Brain microvascular endothelial cell (primary cell): ENCODE measurements around the gene LRBA.

ENCODE experiments used
- DNase-seq: peaks from one replicate; pipeline ENCODE4 v3.0.0-alpha.2; 2020
- H3K27ac ChIP-seq: fragments of 250-450 bp; sonication (Bioruptor Pico); 2 replicates; pipeline ENCODE4 v1.5.1; 2020; ENCODE audit warnings: mild to moderate bottlenecking, moderate library complexity
- H3K27me3 ChIP-seq: fragments of 250-450 bp; sonication (Bioruptor Pico); replicated peaks from 2 replicates; pipeline ENCODE4 v1.5.1; 2020; ENCODE audit warnings: mild to moderate bottlenecking
- H3K36me3 ChIP-seq: fragments of 250-450 bp; sonication (Bioruptor Pico); replicated peaks from 2 replicates; pipeline ENCODE4 v1.5.1; 2020; ENCODE audit warnings: mild to moderate bottlenecking
- H3K4me3 ChIP-seq: 2 replicates; pipeline ENCODE4 v1.5.1; 2011; ENCODE audit warnings: low read depth, mild to moderate bottlenecking, control low read depth, low read length, moderate library complexity
- in situ Hi-C: cut with HindIII; loops from 2 replicates; pipeline ENCODE4 v1.10.0; 2017; ENCODE audit warnings: low sequenced_read_pairs, low pct_ligation_motif_present
- TF ChIP-seq, protein P1 (sequence below): IDR thresholded peaks from 2 replicates; pipeline ENCODE4 v1.5.1; 2011; ENCODE audit warnings: low read depth, mild to moderate bottlenecking, moderate library complexity, low read length, control low read depth, inconsistent platforms; ENCODE audit errors: missing control alignments

The LRBA gene

DNA sequence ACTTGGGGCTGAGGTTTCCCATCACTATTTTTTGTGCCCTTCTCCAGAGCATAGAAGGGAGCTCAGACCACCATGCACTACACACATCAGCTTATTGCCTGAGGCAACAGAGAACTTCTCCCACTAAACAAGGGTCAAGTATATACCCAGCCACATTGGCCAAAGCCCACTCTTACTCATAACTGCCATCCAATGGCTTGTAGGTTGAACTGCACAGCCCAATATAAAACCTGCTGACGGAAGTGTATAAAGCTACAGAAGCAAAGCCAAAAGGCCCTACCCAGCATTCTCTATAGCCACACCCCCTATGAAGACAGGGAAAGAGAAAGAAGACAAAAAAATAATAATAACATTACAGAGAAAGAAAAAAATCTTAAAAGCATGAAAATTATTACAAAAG, 139.7 kb downstream of the LRBA start:
- DNase-seq, result no peak
- Histone ChIP-seq H3K27me3 (no peaks in the 10 kb centered on the region), H3K4me3 (no peak overlapping the region), H3K27ac (no peak overlapping the region), H3K36me3 (no peaks in the 10 kb centered on the region)
- in situ Hi-C loops, result no loop called here
- TF ChIP-seq, protein P1, sequence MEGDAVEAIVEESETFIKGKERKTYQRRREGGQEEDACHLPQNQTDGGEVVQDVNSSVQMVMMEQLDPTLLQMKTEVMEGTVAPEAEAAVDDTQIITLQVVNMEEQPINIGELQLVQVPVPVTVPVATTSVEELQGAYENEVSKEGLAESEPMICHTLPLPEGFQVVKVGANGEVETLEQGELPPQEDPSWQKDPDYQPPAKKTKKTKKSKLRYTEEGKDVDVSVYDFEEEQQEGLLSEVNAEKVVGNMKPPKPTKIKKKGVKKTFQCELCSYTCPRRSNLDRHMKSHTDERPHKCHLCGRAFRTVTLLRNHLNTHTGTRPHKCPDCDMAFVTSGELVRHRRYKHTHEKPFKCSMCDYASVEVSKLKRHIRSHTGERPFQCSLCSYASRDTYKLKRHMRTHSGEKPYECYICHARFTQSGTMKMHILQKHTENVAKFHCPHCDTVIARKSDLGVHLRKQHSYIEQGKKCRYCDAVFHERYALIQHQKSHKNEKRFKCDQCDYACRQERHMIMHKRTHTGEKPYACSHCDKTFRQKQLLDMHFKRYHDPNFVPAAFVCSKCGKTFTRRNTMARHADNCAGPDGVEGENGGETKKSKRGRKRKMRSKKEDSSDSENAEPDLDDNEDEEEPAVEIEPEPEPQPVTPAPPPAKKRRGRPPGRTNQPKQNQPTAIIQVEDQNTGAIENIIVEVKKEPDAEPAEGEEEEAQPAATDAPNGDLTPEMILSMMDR, result peak; percentile 12

DNA sequence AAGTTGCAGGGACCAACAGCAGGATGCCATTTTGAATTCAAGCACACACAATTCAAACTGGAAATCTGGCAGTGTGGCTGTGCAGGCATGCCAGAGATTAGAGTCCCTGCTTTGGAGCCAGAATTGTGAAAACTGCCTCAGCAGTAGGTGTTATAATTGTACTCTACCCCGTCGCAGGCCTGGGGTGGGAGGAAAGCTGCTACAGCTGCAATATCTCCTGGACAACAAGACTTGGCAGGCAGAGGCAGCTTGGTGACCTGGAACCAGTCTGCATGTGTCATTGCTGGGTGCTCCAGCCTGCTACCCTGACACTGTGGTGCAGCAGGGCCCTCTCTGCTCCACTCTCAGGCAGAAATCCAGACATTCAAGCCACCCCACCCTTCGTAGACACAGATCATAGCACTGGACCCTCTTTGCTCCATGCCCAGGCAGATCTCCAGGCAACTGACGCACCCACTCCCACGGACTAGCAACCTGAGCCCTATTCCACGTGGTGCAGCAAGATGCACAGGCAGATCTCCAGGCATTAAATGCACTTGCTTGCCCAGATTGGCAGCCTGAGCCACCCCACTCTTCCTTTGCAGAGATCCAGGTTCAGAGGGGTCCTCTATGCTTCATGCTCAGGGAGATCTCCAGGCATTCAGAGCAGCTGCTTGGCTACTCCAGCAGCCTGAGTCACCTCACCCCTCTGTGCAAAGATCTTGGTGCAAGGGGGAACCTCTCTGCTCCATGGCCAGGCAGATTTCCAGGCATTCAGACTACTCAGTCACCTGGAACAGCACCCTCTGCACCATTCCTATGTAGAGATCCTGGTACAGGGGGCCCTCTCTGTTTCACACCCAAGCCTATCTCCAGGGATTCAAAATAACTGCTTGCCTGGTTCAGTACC, 140.5 kb downstream of the LRBA start:
- Histone ChIP-seq H3K27me3 (no peaks in the 10 kb centered on the region), H3K27ac (no peak overlapping the region), H3K4me3 (no peak overlapping the region), H3K36me3 (no peaks in the 10 kb centered on the region)
- in situ Hi-C loops, result no loop called here
- TF ChIP-seq, protein P1, result no peak
- DNase-seq, result no peak

DNA sequence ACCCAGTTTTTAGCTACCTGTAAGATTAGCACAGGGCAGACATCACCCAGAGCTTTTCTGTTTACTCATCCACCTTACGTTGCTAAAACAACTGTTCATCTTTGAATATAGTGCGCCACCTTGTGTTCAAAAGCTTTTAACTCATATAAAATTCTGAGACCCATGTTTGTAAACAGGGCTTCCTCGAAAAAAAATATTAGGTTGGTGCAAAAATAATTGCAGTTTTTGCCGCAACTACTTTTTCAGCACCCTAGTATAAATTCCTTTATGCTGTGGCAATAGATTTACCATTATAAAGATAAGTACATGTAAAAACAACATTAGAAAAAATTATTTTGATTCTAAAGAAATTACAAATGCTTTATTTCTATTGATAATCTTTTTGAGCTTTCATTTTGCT, 147.9 kb downstream of the LRBA start:
- Histone ChIP-seq H3K27ac (no peak overlapping the region), H3K4me3 (no peak overlapping the region), H3K27me3 (no peaks in the 10 kb centered on the region), H3K36me3 (no peaks in the 10 kb centered on the region)
- in situ Hi-C loops, result no loop called here
- DNase-seq, result peak; percentile 68
- TF ChIP-seq, protein P1, result peak; percentile 38

DNA sequence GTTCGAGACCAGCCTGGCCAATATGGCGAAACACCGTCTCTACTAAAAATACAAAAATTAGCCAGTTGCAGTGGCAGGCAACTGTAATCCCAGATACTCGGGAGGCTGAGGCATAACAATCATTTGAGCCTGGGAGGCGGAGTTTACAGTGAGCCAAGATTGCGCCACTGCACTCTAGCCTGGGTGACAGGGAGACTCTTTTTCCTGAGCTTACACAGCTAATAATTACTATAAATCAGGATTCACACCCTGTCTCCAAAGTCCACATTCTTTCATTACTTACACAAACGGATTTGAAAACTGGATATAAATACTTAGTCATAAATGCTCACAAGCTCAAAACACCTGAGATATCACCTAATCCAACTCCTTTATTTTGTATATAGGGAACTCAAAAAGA, 151.6 kb downstream of the LRBA start:
- Histone ChIP-seq H3K4me3 (no peak overlapping the region), H3K36me3 (no peaks in the 10 kb centered on the region), H3K27ac (no peak overlapping the region), H3K27me3 (no peaks in the 10 kb centered on the region)
- TF ChIP-seq, protein P1, result no peak
- DNase-seq, result no peak
- in situ Hi-C loops, result no loop called here

DNA sequence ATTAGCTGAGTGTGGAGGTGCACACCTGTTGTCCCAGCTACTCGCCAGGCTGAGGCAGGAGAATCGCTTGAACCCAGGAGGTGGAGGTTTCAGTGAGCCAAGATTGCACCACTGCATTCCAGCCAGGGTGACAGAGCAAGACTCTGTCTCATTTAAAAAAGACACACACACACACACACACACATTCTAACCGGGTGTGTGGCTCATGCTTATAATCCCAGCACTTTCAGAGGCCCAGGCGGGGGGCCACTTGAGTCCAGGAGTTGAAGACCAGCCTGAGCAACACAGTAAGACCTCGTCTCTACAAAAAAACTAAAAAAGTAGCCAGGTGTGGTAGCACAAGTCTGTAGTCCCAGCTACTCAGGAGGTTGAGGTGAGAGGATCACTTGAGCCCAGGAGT, 152.3 kb downstream of the LRBA start:
- H3K36me3 ChIP-seq, result no peaks in the 10 kb centered on the region
- TF ChIP-seq, protein P1, result no peak
- no peaks in the 10 kb centered on the region for H3K27me3 ChIP-seq
- no peak overlapping the region for H3K4me3 ChIP-seq
- H3K27ac ChIP-seq, result no peak overlapping the region
- in situ Hi-C loops, result no loop called here
- DNase-seq, result no peak
